Colonic mucosa (tissue), 4 donors: ENCODE results near the gene SPRY1. TPM values are rescaled to one million over a fixed set of nuclear protein-coding genes. Genes with fewer than 3 reads are reported as not detected.

Experiments
- DNase-seq: peaks from one replicate; pipeline ENCODE4 v3.0.0-alpha.2; 2020
- H3K27ac ChIP-seq: fragments of 200-600 bp; one replicate; pipeline ENCODE4 v1.8.0; 2021
- H3K27me3 ChIP-seq: fragments of 200-600 bp; one replicate; pipeline ENCODE4 v1.8.0; 2021
- H3K36me3 ChIP-seq: fragments of 200-600 bp; one replicate; pipeline ENCODE4 v1.8.0; 2021
- H3K4me1 ChIP-seq: fragments of 200-600 bp; one replicate; pipeline ENCODE4 v1.8.0; 2021; ENCODE audit warnings: mild to moderate bottlenecking
- H3K4me3 ChIP-seq: fragments of 200-600 bp; one replicate; pipeline ENCODE4 v1.8.0; 2021
- H3K9ac ChIP-seq, 2 donors: one replicate each; pipeline ENCODE4 v1.7.0; 2013; ENCODE audit warnings: control low read depth in 2 of 2, low read depth in 2 of 2, low read length in 2 of 2
- H3K9me3 ChIP-seq: fragments of 200-600 bp; one replicate; pipeline ENCODE4 v1.8.0; 2021
- intact Hi-C: fragments of 100-400 bp; cut with DNase I; formaldehyde crosslinking; loops from one replicate; pipeline ENCODE4 v1.14.1; 2022
- total RNA-seq, 2 donors: library from RNA; stranded (reverse); fragmentation: NEBNext Ultra II Directional in 1 of 2; extraction: Animal tissue kit (Norgen Biotek cat#: 25700) in 1 of 2; gene quantifications; one replicate each; pipeline ENCODE4 v1.2.1, GENCODE V29; 2021
- TF ChIP-seq, protein P1 (sequence below): fragments of 200-600 bp; IDR thresholded peaks from one replicate; pipeline ENCODE4 v1.8.0; 2022; ENCODE audit warnings: antibody characterized with exemption, mild to moderate bottlenecking
- donor health status: healthy.
- donor health status: DM: no; HTN: no; CAD: no.
- donor health status: DM: no; HTN: no; CAD: no.

SPRY1 gene
- total RNA-seq, 2 donors from 2014 or later: 23.8 to 34.2 TPM

GRCh38 chr4:123350726-123351125 is 45.9 kb upstream of the SPRY1 start:
- no peaks in the 10 kb centered on the region for H3K9me3 ChIP-seq
- TF ChIP-seq, protein P1, sequence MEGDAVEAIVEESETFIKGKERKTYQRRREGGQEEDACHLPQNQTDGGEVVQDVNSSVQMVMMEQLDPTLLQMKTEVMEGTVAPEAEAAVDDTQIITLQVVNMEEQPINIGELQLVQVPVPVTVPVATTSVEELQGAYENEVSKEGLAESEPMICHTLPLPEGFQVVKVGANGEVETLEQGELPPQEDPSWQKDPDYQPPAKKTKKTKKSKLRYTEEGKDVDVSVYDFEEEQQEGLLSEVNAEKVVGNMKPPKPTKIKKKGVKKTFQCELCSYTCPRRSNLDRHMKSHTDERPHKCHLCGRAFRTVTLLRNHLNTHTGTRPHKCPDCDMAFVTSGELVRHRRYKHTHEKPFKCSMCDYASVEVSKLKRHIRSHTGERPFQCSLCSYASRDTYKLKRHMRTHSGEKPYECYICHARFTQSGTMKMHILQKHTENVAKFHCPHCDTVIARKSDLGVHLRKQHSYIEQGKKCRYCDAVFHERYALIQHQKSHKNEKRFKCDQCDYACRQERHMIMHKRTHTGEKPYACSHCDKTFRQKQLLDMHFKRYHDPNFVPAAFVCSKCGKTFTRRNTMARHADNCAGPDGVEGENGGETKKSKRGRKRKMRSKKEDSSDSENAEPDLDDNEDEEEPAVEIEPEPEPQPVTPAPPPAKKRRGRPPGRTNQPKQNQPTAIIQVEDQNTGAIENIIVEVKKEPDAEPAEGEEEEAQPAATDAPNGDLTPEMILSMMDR: no peak
- no peak overlapping the region for H3K27ac ChIP-seq
- H3K4me1 ChIP-seq: no peaks in the 10 kb centered on the region
- H3K4me3 ChIP-seq: no peak overlapping the region
- intact Hi-C loops: no loop called here
- no peak for DNase-seq
- H3K9ac ChIP-seq: no peak overlapping the region
- H3K27me3 ChIP-seq: no peaks in the 10 kb centered on the region
- H3K36me3 ChIP-seq: no peaks in the 10 kb centered on the region

DNA sequence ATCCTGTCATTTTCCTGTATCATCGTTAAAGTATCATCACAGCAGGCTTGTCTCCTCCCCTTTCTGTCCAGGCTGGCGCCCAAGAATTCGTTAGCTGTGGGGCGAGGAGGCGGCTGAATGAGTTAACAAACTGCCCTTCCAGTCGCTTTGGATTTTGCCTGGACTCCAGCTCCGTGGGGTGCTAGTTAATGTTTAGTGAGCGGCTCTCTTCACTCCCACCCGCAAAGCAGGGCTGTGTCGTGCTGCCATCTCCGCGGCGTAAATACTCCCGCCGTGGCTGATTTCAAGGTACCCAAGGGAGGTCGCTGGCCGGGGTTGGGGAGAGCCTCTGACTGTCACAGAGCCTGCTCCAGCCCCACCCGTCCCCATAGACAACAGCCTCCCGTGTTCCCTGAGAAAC is 44.9 kb upstream of the SPRY1 start:
- DNase-seq: no peak
- no peaks in the 10 kb centered on the region for H3K9me3 ChIP-seq
- H3K4me1 ChIP-seq: no peaks in the 10 kb centered on the region
- TF ChIP-seq, protein P1: no peak
- intact Hi-C loops: no loop called here
- no peaks in the 10 kb centered on the region for H3K27me3 ChIP-seq
- no peak overlapping the region for H3K4me3 ChIP-seq
- no peak overlapping the region for H3K27ac ChIP-seq
- H3K36me3 ChIP-seq: no peaks in the 10 kb centered on the region
- H3K9ac ChIP-seq: no peak overlapping the region

GRCh38 chr4:123352240-123352945 is 44.2 kb upstream of the SPRY1 start:
- no peaks in the 10 kb centered on the region for H3K36me3 ChIP-seq
- intact Hi-C loops: no loop called here
- H3K9me3 ChIP-seq: no peaks in the 10 kb centered on the region
- no peaks in the 10 kb centered on the region for H3K4me1 ChIP-seq
- H3K4me3 ChIP-seq: no peak overlapping the region
- TF ChIP-seq, protein P1: no peak
- no peak overlapping the region for H3K27ac ChIP-seq
- no peak for DNase-seq
- H3K9ac ChIP-seq: no peak overlapping the region
- no peaks in the 10 kb centered on the region for H3K27me3 ChIP-seq

GRCh38 chr4:123352966-123353365 is 43.6 kb upstream of the SPRY1 start:
- no peaks in the 10 kb centered on the region for H3K36me3 ChIP-seq
- TF ChIP-seq, protein P1: no peak
- H3K4me1 ChIP-seq: no peaks in the 10 kb centered on the region
- H3K27me3 ChIP-seq: no peaks in the 10 kb centered on the region
- no peak for DNase-seq
- no peak overlapping the region for H3K27ac ChIP-seq
- intact Hi-C loops: no loop called here
- H3K9ac ChIP-seq: no peak overlapping the region
- no peak overlapping the region for H3K4me3 ChIP-seq
- no peaks in the 10 kb centered on the region for H3K9me3 ChIP-seq

DNA sequence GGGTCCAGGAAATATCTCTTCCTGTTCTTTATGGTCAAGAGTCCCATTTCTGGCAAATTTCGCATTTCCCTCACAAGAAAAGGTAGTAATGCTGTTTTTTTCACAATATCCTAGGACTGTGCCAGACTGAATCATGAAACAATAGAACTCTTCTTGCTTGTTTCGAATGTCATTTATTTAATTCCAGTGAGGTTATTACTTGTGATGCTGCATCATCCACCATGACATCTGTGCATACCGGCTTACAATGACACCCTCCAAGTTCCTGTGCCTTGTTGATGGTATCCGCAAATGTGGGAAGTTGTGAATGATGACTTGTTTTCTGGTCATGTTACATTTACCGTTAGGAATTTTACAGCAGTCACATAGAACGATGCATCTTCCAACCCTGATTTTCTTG is 42.9 kb upstream of the SPRY1 start:
- Histone ChIP-seq H3K9ac (no peak overlapping the region), H3K27me3 (no peaks in the 10 kb centered on the region), H3K9me3 (no peaks in the 10 kb centered on the region), H3K4me3 (no peak overlapping the region), H3K27ac (no peak overlapping the region), H3K36me3 (no peaks in the 10 kb centered on the region), H3K4me1 (no peaks in the 10 kb centered on the region)
- TF ChIP-seq, protein P1: no peak
- intact Hi-C loops: no loop called here
- no peak for DNase-seq
